OCI-LY7 (cell line): Measurements from ENCODE around the gene NAALADL2. TPM values are rescaled to one million over a fixed set of nuclear protein-coding genes. Genes with fewer than 3 reads are reported as not detected.

Experiments used
- BruUV-seq: library from RNA; stranded (reverse); fragments of 400-500 nt; replicated peaks from 2 replicates; lab custom pipeline; 2021; lab: Mats Ljungman, UMichigan
- CTCF ChIA-PET: fragments of 300-600 bp; sonication (Branson Sonifier 250); formaldehyde crosslinking; loops from one replicate; lab custom pipeline; 2022; ENCODE audit warnings: antibody characterized with exemption; ENCODE audit not compliant: unreplicated experiment; lab: Charles Lee
- POLR2A ChIA-PET: fragments of 300-600 bp; sonication (Branson Sonifier 250); formaldehyde crosslinking; loops from one replicate; lab custom pipeline; 2022; ENCODE audit warnings: antibody characterized with exemption; lab: Charles Lee
- DNase-seq: peaks from one replicate; pipeline ENCODE4 v3.0.0-alpha.2; 2015; ENCODE audit warnings: low spot score
- H2AFZ ChIP-seq: fragments of 200-600 bp; sonication (generic), shearing (Covaris generic); 2 replicates; pipeline ENCODE4 v1.6.1; 2014; ENCODE audit warnings: mild to moderate bottlenecking, antibody characterized with exemption, low read length, moderate library complexity
- H3K27ac ChIP-seq: fragments of 200-600 bp; sonication (generic); 2 replicates; pipeline ENCODE4 v1.5.1; 2014; ENCODE audit warnings: mixed run types, low read depth, mild to moderate bottlenecking, moderate library complexity, low read length, inconsistent platforms; ENCODE audit not compliant: poor library complexity, severe bottlenecking
- H3K36me3 ChIP-seq: fragments of 200-600 bp; sonication (generic); 2 replicates; pipeline ENCODE4 v1.6.1; 2014; ENCODE audit warnings: mild to moderate bottlenecking, antibody characterized with exemption, low read length, moderate library complexity, mixed read lengths; ENCODE audit not compliant: insufficient read depth
- H3K4me1 ChIP-seq: fragments of 200-600 bp; sonication (generic); 2 replicates; pipeline ENCODE4 v1.5.1; 2014; ENCODE audit warnings: mild to moderate bottlenecking, low read length; ENCODE audit not compliant: insufficient read depth, poor library complexity, severe bottlenecking
- H3K4me2 ChIP-seq: fragments of 200-600 bp; sonication (generic); 2 replicates; pipeline ENCODE4 v1.6.1; 2014; ENCODE audit warnings: mild to moderate bottlenecking, low read length
- H3K4me3 ChIP-seq: fragments of 200-600 bp; sonication (generic); 2 replicates; pipeline ENCODE4 v1.5.1; 2014; ENCODE audit warnings: mild to moderate bottlenecking, low read depth, low read length; ENCODE audit not compliant: poor library complexity, severe bottlenecking
- H3K79me2 ChIP-seq: fragments of 200-600 bp; sonication (generic); 2 replicates; pipeline ENCODE4 v1.6.1; 2016; ENCODE audit warnings: low read depth, mild to moderate bottlenecking, low read length, moderate library complexity, mixed read lengths; ENCODE audit not compliant: insufficient read depth
- H3K9me2 ChIP-seq: fragments of 200-600 bp; sonication (generic); 2 replicates; pipeline ENCODE4 v1.6.1; 2016; ENCODE audit warnings: mild to moderate bottlenecking, low read length, mixed read lengths; ENCODE audit not compliant: insufficient read depth
- H3K9me3 ChIP-seq: fragments of 200-600 bp; sonication (generic); 2 replicates; pipeline ENCODE4 v1.6.1; 2014; ENCODE audit warnings: mild to moderate bottlenecking, mixed run types, low read length, mixed read lengths
- H4K20me1 ChIP-seq: fragments of 200-600 bp; sonication (generic); 2 replicates; pipeline ENCODE4 v1.6.1; 2014; ENCODE audit warnings: mild to moderate bottlenecking, antibody characterized with exemption, low read length, moderate library complexity, mixed read lengths; ENCODE audit not compliant: insufficient read depth
- CTCF ChIP-seq: fragments of 200-600 bp; sonication (generic); conservative IDR thresholded peaks from 2 replicates; pipeline ENCODE4 v1.5.1; 2014; ENCODE audit warnings: mild to moderate bottlenecking, antibody characterized with exemption, low read length, moderate library complexity, mixed read lengths
- EZH2phosphoT487 ChIP-seq: fragments of 200-600 bp; sonication (generic); IDR thresholded peaks from 2 replicates; pipeline ENCODE4 v1.6.1; 2018; ENCODE audit warnings: low read depth, borderline replicate concordance, mild to moderate bottlenecking, mixed run types, antibody characterized with exemption, low read length, moderate library complexity, mixed read lengths
- intact Hi-C: fragments of 100-400 bp; cut with micrococcal nuclease; formaldehyde crosslinking; loops from one replicate; pipeline ENCODE4 v1.10.0; 2022; ENCODE audit not compliant: unreplicated experiment
- total RNA-seq, 2 experiments: library from RNA; depleted of rRNA in 1 of 2; stranded (reverse); fragments of >200 nt in 1 of 2; shearing (Covaris generic) in 1 of 2; gene quantifications; 2 replicates each; pipeline ENCODE4 v1.2.3, GENCODE V29; 2014 to 2022

NAALADL2 gene
- total RNA-seq, 2 experiments from 2014 or later = 0.25 to 0.70 TPM

GRCh38 chr3:175238801-175239200 lies 379.7 kb downstream of the NAALADL2 start:
- CTCF ChIA-PET = no interaction called here
- Histone ChIP-seq H3K27ac (no peak overlapping the region), H3K79me2 (no peaks in the 10 kb centered on the region), H3K4me3 (no peak overlapping the region), H4K20me1 (no peaks in the 10 kb centered on the region), H3K4me1 (no peaks in the 10 kb centered on the region), H3K36me3 (no peaks in the 10 kb centered on the region), H3K9me2 (no peaks in the 10 kb centered on the region), H3K4me2 (no peak overlapping the region), H2AFZ (no peak overlapping the region), H3K9me3 (no peaks in the 10 kb centered on the region)
- no TSS peak for BruUV-seq
- POLR2A ChIA-PET = no interaction called here
- intact Hi-C loops = no loop called here
- no peak for TF ChIP-seq EZH2phosphoT487
- TF ChIP-seq CTCF = no peak
- no peak for DNase-seq

GRCh38 chr3:175240921-175241320 lies 381.8 kb downstream of the NAALADL2 start:
- Histone ChIP-seq H3K9me2 (no peaks in the 10 kb centered on the region), H3K4me2 (no peak overlapping the region), H2AFZ (no peak overlapping the region), H3K4me3 (no peak overlapping the region), H3K79me2 (no peaks in the 10 kb centered on the region), H3K9me3 (no peaks in the 10 kb centered on the region), H3K4me1 (no peaks in the 10 kb centered on the region), H4K20me1 (no peaks in the 10 kb centered on the region), H3K36me3 (no peaks in the 10 kb centered on the region), H3K27ac (no peak overlapping the region)
- POLR2A ChIA-PET = no interaction called here
- no peak for DNase-seq
- TF ChIP-seq EZH2phosphoT487 (no peak), CTCF (no peak)
- CTCF ChIA-PET = no interaction called here
- BruUV-seq = no TSS peak
- intact Hi-C loops = no loop called here

GRCh38 chr3:175242243-175242642 lies 383.1 kb downstream of the NAALADL2 start:
- Histone ChIP-seq H3K4me3 (no peak overlapping the region), H3K9me2 (no peaks in the 10 kb centered on the region), H3K36me3 (no peaks in the 10 kb centered on the region), H2AFZ (no peak overlapping the region), H3K4me2 (no peak overlapping the region), H3K27ac (no peak overlapping the region), H3K79me2 (no peaks in the 10 kb centered on the region), H3K4me1 (no peaks in the 10 kb centered on the region), H4K20me1 (no peaks in the 10 kb centered on the region), H3K9me3 (no peaks in the 10 kb centered on the region)
- BruUV-seq = no TSS peak
- DNase-seq = no peak
- TF ChIP-seq EZH2phosphoT487 (no peak), CTCF (no peak)
- ChIA-PET POLR2A (interaction anchor here (1.1 kb wide), 1 partner anchor 11 kb away, joined by 4 read pairs; no protein-coding TSS in a partner anchor), CTCF (no interaction called here)
- intact Hi-C loops = no loop called here
